Right lobe of liver (tissue), 6 donors: Measurements from ENCODE around the gene CACNA2D2. TPM values are rescaled to one million over a fixed set of nuclear protein-coding genes. Genes with fewer than 3 reads are reported as not detected.
A peak's percentile ranks its signal among the peaks of the same experiment; 100 is the strongest.

Experiments used
- ATAC-seq, 4 donors: fragments of 200-7000 bp; cut with Tn5 transposase; one replicate each; pipeline ENCODE4 v1.9.1; 2020; ENCODE audit warnings: mild to moderate bottlenecking in 4 of 4, moderate library complexity in 4 of 4
- DNase-seq, 3 donors: peaks; one replicate each; pipeline ENCODE4 v3.0.0-alpha.2; 2020
- H3K27ac ChIP-seq, 3 donors: fragments of 200-600 bp; one replicate each; pipeline ENCODE4 v1.8.0; 2022
- H3K27me3 ChIP-seq, 2 donors: fragments of 200-600 bp; one replicate each; pipeline ENCODE4 v1.8.0; 2022
- H3K36me3 ChIP-seq, 4 donors: fragments of 200-600 bp; sonication (generic) in 1 of 4; one replicate each; pipeline versions ENCODE4 v1.5.1 to v1.8.0; 2017 to 2022; ENCODE audit warnings: control low read depth in 1 of 4
- H3K4me1 ChIP-seq, 4 donors: fragments of 200-600 bp; sonication (generic) in 1 of 4; one replicate each; pipeline versions ENCODE4 v1.5.1 to v1.8.0; 2017 to 2022; ENCODE audit warnings: control low read depth in 1 of 4
- H3K4me3 ChIP-seq, 3 donors: fragments of 200-600 bp; one replicate each; pipeline ENCODE4 v1.8.0; 2022
- H3K9me3 ChIP-seq, 4 donors: fragments of 200-600 bp; sonication (generic) in 1 of 4; one replicate each; pipeline versions ENCODE4 v1.5.1 to v1.8.0; 2017 to 2022; ENCODE audit warnings: control low read depth in 1 of 4
- CTCF ChIP-seq, 4 donors: fragments of 200-600 bp in 3 of 4; fragments of 450-650 bp in 1 of 4; IDR thresholded peaks; one replicate each; pipeline versions ENCODE4 v1.5.1 to v1.8.0; 2016 to 2022; ENCODE audit warnings: antibody characterized with exemption in 4 of 4, mild to moderate bottlenecking in 2 of 4
- POLR2A ChIP-seq: fragments of 450-650 bp; IDR thresholded peaks from one replicate; pipeline ENCODE4 v1.6.1; 2017; ENCODE audit warnings: antibody characterized with exemption, mild to moderate bottlenecking
- WGBS: methylation state at CpG from one replicate; pipeline ENCODE4 v1.1.6; 2018; ENCODE audit warnings: low coverage, low lambda C conversion rate; ENCODE audit not compliant: insufficient coverage; ENCODE audit errors: missing lambda C conversion rate; 5-methylcytosine and 5-hydroxymethylcytosine counted together
- intact Hi-C, 2 donors: fragments of 100-400 bp; cut with DNase I; formaldehyde crosslinking; loops; one replicate each; pipeline versions ENCODE4 v1.11.2 to v1.14.1; 2022
- long read RNA-seq: library from polyadenylated mRNA; unstranded; transcript quantifications from one replicate; pipeline ENCODE4 v2.0.0, GENCODE V29; 2019
- total RNA-seq, 6 experiments: library from RNA; depleted of rRNA in 2 of 6; stranded (reverse); fragments of >200 nt in 2 of 6; fragmentation: NEBNext Ultra II Directional in 3 of 6; extraction: Animal tissue kit (Norgen Biotek cat#: 25700) in 3 of 6; gene quantifications; one replicate each; pipeline versions ENCODE4 v1.1.0 to v1.2.4, GENCODE V29; 2016 to 2023
- donor health status: DM: no; HTN: yes; CAD: no.
- donor health status: DM: no; HTN: no; CAD: no.
- donor health status: DM: no; HTN: no; CAD: no.
- donor health status: DM: no; HTN: yes; CAD: no.
- donor health status: DM: no; HTN: yes; CAD: no.

CACNA2D2 gene
- total RNA-seq: under 1 TPM in 5 of 6 experiments, not detected in 1; 0.06 to 0.39 (median 0.26) TPM
- long read RNA-seq: 0 reads

GRCh38 chr3:50503504-50504342 lies at the start of gene CACNA2D2:
Gene CACNA2D2, minus strand, starts transcription at chr3:50503634. Its CDS starts 211 bp downstream, at chr3:50503423.
- TF ChIP-seq CTCF (IDR thresholded peaks at IDR 0.05) (peak in 1 of 4 donors; percentile 13), POLR2A (peak; percentile 29)
- whole genome bisulfite sequencing: 3% methylated on average over 15 of the region's 71 CpGs
- DNase-seq: peak; percentile 57 to 61 (median 60)
- H3K27ac ChIP-seq: no peak within 1 kb of the TSS
- no peaks in the 10 kb centered on the region for H3K27me3 ChIP-seq
- H3K4me1 ChIP-seq: peaks cover 0 to 7% (median 0%) of the 10 kb centered on the region in 4 donors
- intact Hi-C loops: no loop called here
- peak; percentile 69 to 80 (median 77) for ATAC-seq
- H3K36me3 ChIP-seq: no peaks in the 10 kb centered on the region
- no peaks in the 10 kb centered on the region for H3K9me3 ChIP-seq
- H3K4me3 ChIP-seq: peak within 1 kb of the TSS in 2 of 3 donors; percentile 31 to 44

GRCh38 chr3:50552598-50552997 lies 49.2 kb upstream of the CACNA2D2 start:
- no peaks in the 10 kb centered on the region for H3K36me3 ChIP-seq
- no peaks in the 10 kb centered on the region for H3K9me3 ChIP-seq
- DNase-seq: no peak
- no peaks in the 10 kb centered on the region for H3K4me1 ChIP-seq
- no peak overlapping the region for H3K4me3 ChIP-seq
- TF ChIP-seq POLR2A (no peak), CTCF (IDR thresholded peaks at IDR 0.05) (no peak)
- ATAC-seq: no peak
- H3K27me3 ChIP-seq: no peaks in the 10 kb centered on the region
- H3K27ac ChIP-seq: no peak overlapping the region
- 64% methylated on average over 7 of the region's 9 CpGs for WGBS
- intact Hi-C loops: loop anchor here in 1 of 2 donors (10.0 kb wide), 1 partner anchor 208 kb away; the partner anchor contains the start of genes RASSF1 and ZMYND10

- no peak overlapping the region for H3K27ac ChIP-seq
- no peaks in the 10 kb centered on the region for H3K27me3 ChIP-seq
- no peaks in the 10 kb centered on the region for H3K9me3 ChIP-seq
- no peaks in the 10 kb centered on the region for H3K36me3 ChIP-seq
- TF ChIP-seq CTCF (IDR thresholded peaks at IDR 0.05) (peak; percentile 8 to 23 (median 15)), POLR2A (no peak)
- intact Hi-C loops: loop anchor here in 1 of 2 donors (10.0 kb wide), 1 partner anchor 207 kb away; the partner anchor contains the start of genes RASSF1 and ZMYND10
- WGBS: 36% methylated on average over 3 of the region's 7 CpGs
- H3K4me3 ChIP-seq: no peak overlapping the region
- DNase-seq (no peak), ATAC-seq (peak in 2 of 4 donors; percentile 24 to 38)
- no peaks in the 10 kb centered on the region for H3K4me1 ChIP-seq
Measured at GRCh38 chr3:50551681-50552435, 48.4 kb upstream of the CACNA2D2 start.

- ATAC-seq (no peak), DNase-seq (no peak)
- Histone ChIP-seq H3K36me3 (no peaks in the 10 kb centered on the region), H3K4me3 (no peak overlapping the region), H3K4me1 (no peaks in the 10 kb centered on the region), H3K27ac (no peak overlapping the region), H3K9me3 (no peaks in the 10 kb centered on the region), H3K27me3 (no peaks in the 10 kb centered on the region)
- 44% methylated on average over 6 of the region's 9 CpGs for WGBS
- TF ChIP-seq POLR2A (no peak), CTCF (IDR thresholded peaks at IDR 0.05) (no peak)
- intact Hi-C loops: loop anchor here in 1 of 2 donors (10.0 kb wide), 1 partner anchor 206 kb away; the partner anchor contains the start of genes RASSF1 and ZMYND10
Measured at GRCh38 chr3:50551054-50551659, 47.7 kb upstream of the CACNA2D2 start.
